Measurements from ENCODE around the gene RAB3GAP1. TPM values are rescaled to one million over a fixed set of nuclear protein-coding genes. Genes with fewer than 3 reads are reported as not detected.

The RAB3GAP1 gene
- total RNA-seq, 1 donor from 2014 or later, result 49.9 TPM

Small RNAs within 50 kb of the gene (small RNA-seq; reads per million reads assigned to genes)
- 0.64 reads per million, percentile 60 among the genes with 10 or more reads in this experiment for gene SNORA40B (ENCODE audit: low replicate concordance)

Other genes with a start within 250 kb of the RAB3GAP1 start
- gene ACMSD, start 213.7 kb upstream of the RAB3GAP1 start, total RNA-seq, result not detected
- 58.0 TPM for gene CCNT2, start 133.5 kb upstream of the RAB3GAP1 start, total RNA-seq
- 1.7 TPM for gene MAP3K19, start 4.8 kb upstream of the RAB3GAP1 start, total RNA-seq